ENCODE measurements around the gene CD164L2. TPM values are rescaled to one million over a fixed set of nuclear protein-coding genes. Genes with fewer than 3 reads are reported as not detected.
"Not testable (repeated sequence)": the region's sequence is repeated elsewhere in the genome, so short reads cannot be mapped to it uniquely, and the experiment has no call there.

The CD164L2 gene
- total RNA-seq, 4 donors from 2014 or later: not detected

DNA sequence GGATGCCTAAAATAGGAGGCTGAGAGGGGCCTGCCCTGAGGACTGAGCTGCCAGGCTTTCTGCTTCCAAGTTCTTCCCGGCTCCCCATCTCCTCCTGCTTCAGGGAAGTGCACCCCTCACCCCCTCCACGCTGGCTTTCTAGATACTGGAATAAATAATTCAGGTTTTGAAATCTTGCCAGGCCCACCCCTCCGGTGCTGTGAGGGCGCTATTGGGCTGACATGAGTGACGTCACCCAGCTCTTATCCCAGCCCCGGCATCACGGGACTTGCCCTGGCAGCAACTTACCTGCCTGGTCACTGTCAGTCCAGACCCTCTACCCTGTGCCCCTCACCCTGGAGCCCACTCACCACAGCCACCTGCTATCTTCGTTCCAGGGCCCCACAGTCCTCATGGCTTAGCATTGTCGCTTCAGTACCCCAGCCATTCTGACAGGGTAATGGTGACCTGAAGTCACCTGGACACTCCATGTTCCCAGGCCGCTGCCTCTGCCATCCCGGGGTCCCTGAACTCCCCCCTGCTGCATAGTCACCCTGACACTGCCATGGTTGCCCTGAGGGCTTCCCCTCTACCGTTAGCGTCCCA lies 8.5 kb upstream of the CD164L2 start:
- Histone ChIP-seq H3K27ac (peak overlapping the region in 3 of 4 donors; percentile 42 to 74 (median 68)), H3K4me1 (peaks cover 16 to 23% (median 18%) of the 10 kb centered on the region in 4 donors), H3K36me3 (no peaks in the 10 kb centered on the region), H3K27me3 (peaks cover 7% of the 10 kb centered on the region), H3K9me3 (no peaks in the 10 kb centered on the region), H3K4me3 (peak overlapping the region in 2 of 4 donors; percentile 52 to 55)
- 9% methylated on average over 13 of the region's 13 CpGs; no CpG with 5 or more reads in 1 of the 2 donors for WGBS, 2 donors (ENCODE audit: low coverage in 1 of 2)
- no peak for TF ChIP-seq POLR2A (IDR thresholded peaks at IDR 0.05)
- TF ChIP-seq, protein P1, sequence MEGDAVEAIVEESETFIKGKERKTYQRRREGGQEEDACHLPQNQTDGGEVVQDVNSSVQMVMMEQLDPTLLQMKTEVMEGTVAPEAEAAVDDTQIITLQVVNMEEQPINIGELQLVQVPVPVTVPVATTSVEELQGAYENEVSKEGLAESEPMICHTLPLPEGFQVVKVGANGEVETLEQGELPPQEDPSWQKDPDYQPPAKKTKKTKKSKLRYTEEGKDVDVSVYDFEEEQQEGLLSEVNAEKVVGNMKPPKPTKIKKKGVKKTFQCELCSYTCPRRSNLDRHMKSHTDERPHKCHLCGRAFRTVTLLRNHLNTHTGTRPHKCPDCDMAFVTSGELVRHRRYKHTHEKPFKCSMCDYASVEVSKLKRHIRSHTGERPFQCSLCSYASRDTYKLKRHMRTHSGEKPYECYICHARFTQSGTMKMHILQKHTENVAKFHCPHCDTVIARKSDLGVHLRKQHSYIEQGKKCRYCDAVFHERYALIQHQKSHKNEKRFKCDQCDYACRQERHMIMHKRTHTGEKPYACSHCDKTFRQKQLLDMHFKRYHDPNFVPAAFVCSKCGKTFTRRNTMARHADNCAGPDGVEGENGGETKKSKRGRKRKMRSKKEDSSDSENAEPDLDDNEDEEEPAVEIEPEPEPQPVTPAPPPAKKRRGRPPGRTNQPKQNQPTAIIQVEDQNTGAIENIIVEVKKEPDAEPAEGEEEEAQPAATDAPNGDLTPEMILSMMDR (IDR thresholded peaks at IDR 0.05): no peak
- TF ChIP-seq EP300 (IDR thresholded peaks at IDR 0.05; ENCODE audit: low read depth): no peak
- no peak for TF ChIP-seq POLR2AphosphoS5 (IDR thresholded peaks at IDR 0.05)
- intact Hi-C loops (cut with DNase I; ENCODE audit: low total_unique reads): loop anchor here (5.0 kb wide), 1 partner anchor 89 kb away; no protein-coding TSS in a partner anchor
- peak; percentile 49 for DNase-seq
- in situ Hi-C loops (cut with MboI; ENCODE audit: low pct_ligation_motif_present in 1 of 4, low pct_unique_long_range_greater_than_20kb in 1 of 4, low sequenced_read_pairs in 3 of 4): loop anchor here (5.0 to 10.0 kb wide), 2 partner anchors 89 to 213 kb away; partner anchors contain the start of gene AHDC1 (in 1 of the 4)

DNA sequence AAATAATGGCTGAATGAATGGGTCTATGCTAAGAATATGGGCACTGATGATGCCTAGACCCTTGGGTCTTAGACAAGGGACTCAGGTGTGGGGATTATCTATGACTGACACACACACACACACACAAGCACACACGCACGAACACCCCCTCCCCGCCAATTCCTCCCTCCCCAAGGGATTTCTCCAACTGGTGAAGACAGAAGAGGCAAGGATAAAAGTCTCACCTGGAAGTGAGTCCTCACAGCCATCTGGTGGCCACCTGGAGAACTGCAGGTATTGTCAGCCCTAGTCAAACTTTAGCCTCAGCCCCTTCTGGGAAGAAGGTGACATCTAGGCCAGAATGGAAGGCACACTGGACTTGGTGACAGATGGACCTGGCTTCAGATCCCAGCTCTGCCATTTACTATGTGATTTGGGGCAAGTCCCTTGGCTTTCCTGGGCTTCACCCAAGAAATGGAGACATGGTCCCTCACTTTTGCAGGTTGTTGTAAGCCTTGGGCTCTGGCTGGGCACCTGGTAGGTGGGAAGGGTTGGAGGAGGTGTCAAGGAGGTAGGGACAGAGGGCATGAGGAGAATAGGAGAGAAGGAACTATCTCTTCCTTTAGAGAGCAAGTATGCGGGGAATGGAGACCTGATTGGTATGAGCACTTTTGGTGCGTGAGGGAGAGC lies 5.3 kb upstream of the CD164L2 start:
- TF ChIP-seq, protein P1 (IDR thresholded peaks at IDR 0.05): peak; percentile 84 to 95 (median 91)
- no peak for TF ChIP-seq POLR2AphosphoS5 (IDR thresholded peaks at IDR 0.05)
- peaks cover 16 to 20% (median 18%) of the 10 kb centered on the region in 4 donors for H3K4me1 ChIP-seq
- peaks cover 7% of the 10 kb centered on the region for H3K27me3 ChIP-seq
- H3K36me3 ChIP-seq: no peaks in the 10 kb centered on the region
- H3K4me3 ChIP-seq: no peak overlapping the region
- in situ Hi-C loops (cut with MboI; ENCODE audit: low pct_ligation_motif_present in 1 of 4, low pct_unique_long_range_greater_than_20kb in 1 of 4, low sequenced_read_pairs in 3 of 4) (loop anchor here in 1 of 4 donors (5.0 kb wide), 1 partner anchor 86 kb away; no protein-coding TSS in a partner anchor), intact Hi-C loops (cut with DNase I; ENCODE audit: low total_unique reads) (no loop called here)
- DNase-seq: peak; percentile 85
- WGBS, 2 donors (ENCODE audit: low coverage in 1 of 2): 39 to 100% methylated on average over 1 to 5 of the region's 5 CpGs
- no peaks in the 10 kb centered on the region for H3K9me3 ChIP-seq
- H3K27ac ChIP-seq: no peak overlapping the region

DNA sequence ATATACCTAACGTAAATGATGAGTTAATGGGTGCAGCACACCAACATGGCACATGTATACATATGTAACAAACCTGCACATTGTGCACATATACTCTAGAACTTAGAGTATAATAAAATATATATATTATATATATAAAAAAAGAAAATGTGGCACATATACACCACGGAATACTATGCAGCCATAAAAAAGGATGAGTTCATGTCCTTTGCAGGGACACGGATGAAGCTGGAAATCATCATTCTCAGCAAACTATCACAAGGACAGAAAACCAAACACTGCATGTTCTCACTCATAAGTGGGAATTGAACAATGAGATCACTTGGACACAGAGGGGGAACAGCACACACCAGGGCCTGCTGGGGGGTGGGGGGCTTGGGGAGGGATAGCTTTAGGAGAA lies 1.7 kb upstream of the CD164L2 start:
- H3K36me3 ChIP-seq; DNase-seq; H3K27me3 ChIP-seq; H3K27ac ChIP-seq; H3K4me3 ChIP-seq; intact Hi-C loops (cut with DNase I; ENCODE audit: low total_unique reads); H3K4me1 ChIP-seq; H3K9me3 ChIP-seq: not testable (repeated sequence)
- WGBS, 2 donors (ENCODE audit: low coverage in 1 of 2): 83% methylated on average over 3 of the region's 3 CpGs; no CpG with 5 or more reads in 1 of the 2 donors
- in situ Hi-C loops (cut with MboI; ENCODE audit: low pct_ligation_motif_present in 1 of 4, low pct_unique_long_range_greater_than_20kb in 1 of 4, low sequenced_read_pairs in 3 of 4): loop anchor here in 1 of 4 donors (5.0 kb wide), 1 partner anchor 82 kb away; no protein-coding TSS in a partner anchor

DNA sequence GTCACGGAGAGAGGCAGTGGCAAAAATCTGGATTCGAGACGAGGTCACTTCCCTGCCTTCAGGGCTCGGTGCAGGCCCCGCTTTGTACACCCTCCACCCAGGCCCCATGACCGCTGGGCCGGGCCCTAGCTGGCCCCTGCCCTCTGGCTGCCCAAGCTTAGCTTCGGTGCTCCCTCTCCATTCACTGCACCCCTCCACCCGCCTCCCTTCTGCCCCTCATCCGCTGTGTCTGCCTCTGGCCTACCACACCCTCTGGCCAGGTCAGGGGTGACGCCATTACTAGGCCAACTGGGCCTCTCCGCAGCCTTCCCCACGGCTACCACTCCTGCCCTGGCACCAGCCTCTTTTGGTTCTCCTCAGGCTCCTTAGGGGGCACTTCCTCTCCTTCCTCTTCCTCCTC lies 528 bp upstream of the CD164L2 start:
- no peaks in the 10 kb centered on the region for H3K9me3 ChIP-seq
- WGBS, 2 donors (ENCODE audit: low coverage in 1 of 2): 95 to 100% methylated on average over 3 to 13 of the region's 13 CpGs
- H3K36me3 ChIP-seq: no peaks in the 10 kb centered on the region
- TF ChIP-seq EP300 (IDR thresholded peaks at IDR 0.05; ENCODE audit: low read depth): no peak
- TF ChIP-seq POLR2A (IDR thresholded peaks at IDR 0.05): no peak
- TF ChIP-seq POLR2AphosphoS5 (IDR thresholded peaks at IDR 0.05): no peak
- TF ChIP-seq, protein P1 (IDR thresholded peaks at IDR 0.05): no peak
- intact Hi-C loops (cut with DNase I; ENCODE audit: low total_unique reads) (no loop called here), in situ Hi-C loops (cut with MboI; ENCODE audit: low pct_ligation_motif_present in 1 of 4, low pct_unique_long_range_greater_than_20kb in 1 of 4, low sequenced_read_pairs in 3 of 4) (no loop called here)
- no peak overlapping the region for H3K27ac ChIP-seq
- no peak for DNase-seq
- no peaks in the 10 kb centered on the region for H3K27me3 ChIP-seq
- H3K4me3 ChIP-seq: no peak overlapping the region
- peaks cover 0 to 6% (median 2%) of the 10 kb centered on the region in 4 donors for H3K4me1 ChIP-seq

All from transverse colon (tissue), 4 donors.